ENCODE measurements around the gene NOX4.
"Not testable (repeated sequence)": the region's sequence is repeated elsewhere in the genome, so short reads cannot be mapped to it uniquely, and the experiment has no call there.

NOX4 gene

GRCh38 chr11:89463266-89463780 lies 27.9 kb downstream of the NOX4 start:
- DNase-seq: no peak

- DNase-seq: no peak
Measured at GRCh38 chr11:89458716-89459115, 32.5 kb downstream of the NOX4 start.

- DNase-seq: no peak
Measured at GRCh38 chr11:89457190-89457589, 34.0 kb downstream of the NOX4 start.

GRCh38 chr11:89456681-89457080 lies 34.5 kb downstream of the NOX4 start:
- no peak for DNase-seq

GRCh38 chr11:89452780-89453179 lies 38.4 kb downstream of the NOX4 start:
- DNase-seq: no peak

- no peak for DNase-seq
Measured at GRCh38 chr11:89447845-89448244, 43.3 kb downstream of the NOX4 start.

GRCh38 chr11:89443361-89444322 lies 47.5 kb downstream of the NOX4 start:
- DNase-seq: no peak

- DNase-seq: no peak
Measured at GRCh38 chr11:89442801-89443200, 48.4 kb downstream of the NOX4 start.

GRCh38 chr11:89441606-89442005 lies 49.6 kb downstream of the NOX4 start:
- no peak for DNase-seq

GRCh38 chr11:89437317-89437716 lies 53.9 kb downstream of the NOX4 start:
- DNase-seq: no peak

GRCh38 chr11:89436071-89436470 lies 55.1 kb downstream of the NOX4 start:
- no peak for DNase-seq

- no peak for DNase-seq
Measured at GRCh38 chr11:89433278-89433677, 57.9 kb downstream of the NOX4 start.

- DNase-seq: not testable (repeated sequence)
Measured at GRCh38 chr11:89432182-89432581, 59.0 kb downstream of the NOX4 start.

GRCh38 chr11:89426501-89426900 lies 64.7 kb downstream of the NOX4 start:
- not testable (repeated sequence) for DNase-seq

GRCh38 chr11:89421718-89422117 lies 69.5 kb downstream of the NOX4 start:
- no peak for DNase-seq

- no peak for DNase-seq
Measured at GRCh38 chr11:89420981-89421380, 70.2 kb downstream of the NOX4 start.

GRCh38 chr11:89416961-89417360 lies 74.2 kb downstream of the NOX4 start:
- DNase-seq: no peak

GRCh38 chr11:89411112-89411511 lies 80.1 kb downstream of the NOX4 start:
- not testable (repeated sequence) for DNase-seq

GRCh38 chr11:89410666-89411065 lies 80.5 kb downstream of the NOX4 start:
- DNase-seq: not testable (repeated sequence)

- DNase-seq: not testable (repeated sequence)
Measured at GRCh38 chr11:89408441-89408840, 82.7 kb downstream of the NOX4 start.

- DNase-seq: no peak
Measured at GRCh38 chr11:89405629-89406028, 85.5 kb downstream of the NOX4 start.

- DNase-seq: not testable (repeated sequence)
Measured at GRCh38 chr11:89391654-89392053, 99.5 kb downstream of the NOX4 start.

- DNase-seq: not testable (repeated sequence)
Measured at GRCh38 chr11:89387501-89387900, 103.7 kb downstream of the NOX4 start.

GRCh38 chr11:89382986-89383385 lies 108.2 kb downstream of the NOX4 start:
- not testable (repeated sequence) for DNase-seq

Measured in right kidney (tissue), 1 donor.